ENCODE results near the gene BTNL9.

DNA sequence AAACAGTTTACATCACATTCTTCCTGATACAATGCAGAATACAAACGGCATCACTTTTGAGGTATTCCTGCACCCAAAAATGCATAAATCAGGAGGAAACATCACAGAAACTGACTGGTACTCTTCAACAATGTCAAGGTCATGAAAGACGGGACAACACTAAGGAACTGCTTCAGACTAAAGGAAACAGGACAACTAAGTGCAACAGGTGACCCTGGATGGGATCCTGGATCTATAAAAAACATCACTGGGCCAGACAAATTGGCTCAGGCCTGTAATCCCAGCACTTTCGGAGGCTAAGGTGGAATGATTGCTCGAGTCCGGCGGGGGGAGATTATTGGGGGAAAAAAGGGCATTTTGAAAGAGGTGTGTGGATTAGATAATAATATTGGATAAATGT is 22.6 kb downstream of the BTNL9 start:
- TF ChIP-seq, protein P1, sequence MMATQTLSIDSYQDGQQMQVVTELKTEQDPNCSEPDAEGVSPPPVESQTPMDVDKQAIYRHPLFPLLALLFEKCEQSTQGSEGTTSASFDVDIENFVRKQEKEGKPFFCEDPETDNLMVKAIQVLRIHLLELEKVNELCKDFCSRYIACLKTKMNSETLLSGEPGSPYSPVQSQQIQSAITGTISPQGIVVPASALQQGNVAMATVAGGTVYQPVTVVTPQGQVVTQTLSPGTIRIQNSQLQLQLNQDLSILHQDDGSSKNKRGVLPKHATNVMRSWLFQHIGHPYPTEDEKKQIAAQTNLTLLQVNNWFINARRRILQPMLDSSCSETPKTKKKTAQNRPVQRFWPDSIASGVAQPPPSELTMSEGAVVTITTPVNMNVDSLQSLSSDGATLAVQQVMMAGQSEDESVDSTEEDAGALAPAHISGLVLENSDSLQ (IDR thresholded peaks at IDR 0.05): no peak
- no peak for TF ChIP-seq TARDBP (IDR thresholded peaks at IDR 0.05)
- TF ChIP-seq HDGF (IDR thresholded peaks at IDR 0.05; ENCODE audit: borderline replicate concordance): no peak
- TF ChIP-seq ZNF384 (IDR thresholded peaks at IDR 0.05): no peak
- TF ChIP-seq FOXM1 (IDR thresholded peaks at IDR 0.05; ENCODE audit: borderline replicate concordance): no peak
- TF ChIP-seq ELF4 (IDR thresholded peaks at IDR 0.05): no peak
- TF ChIP-seq BHLHE40 (IDR thresholded peaks at IDR 0.05; ENCODE audit: borderline replicate concordance): no peak
- no peak for TF ChIP-seq FOXK2 (IDR thresholded peaks at IDR 0.05)
- no peak for TF ChIP-seq L3MBTL2 (conservative IDR thresholded peaks at IDR 0.05)
- no peak for TF ChIP-seq FOXA1 (IDR thresholded peaks at IDR 0.05)
- TF ChIP-seq ARNT (IDR thresholded peaks at IDR 0.05): no peak
- TF ChIP-seq SP1 (IDR thresholded peaks at IDR 0.05): no peak
- no peak for TF ChIP-seq CTBP1 (IDR thresholded peaks at IDR 0.05; ENCODE audit: borderline replicate concordance)
- TF ChIP-seq LEF1 (IDR thresholded peaks at IDR 0.05; ENCODE audit: borderline replicate concordance): no peak

All from HEK293T (cell line).